ENCODE data around the gene ASTN2. TPM values are rescaled to one million over a fixed set of nuclear protein-coding genes. Genes with fewer than 3 reads are reported as not detected.

The ASTN2 gene
- total RNA-seq, 1 donor from 2014 or later: 15.9 TPM

- DNase-seq (ENCODE audit: extremely low spot score, unreplicated experiment): no peak
- Mint-ChIP-seq H3K4me1 (ENCODE audit: unreplicated experiment) (no peaks in the 10 kb centered on the region), H3K27ac (no peak overlapping the region), H3K4me3 (no peak overlapping the region), H3K36me3 (no peaks in the 10 kb centered on the region), H3K27me3 (no peaks in the 10 kb centered on the region), H3K9me3 (no peaks in the 10 kb centered on the region)
- TF ChIP-seq CTCF (conservative IDR thresholded peaks at IDR 0.05): no peak
Observed at GRCh38 chr9:116821633-116822229, 593.1 kb downstream of the ASTN2 start.

GRCh38 chr9:116819116-116819515 lies 595.7 kb downstream of the ASTN2 start:
- Mint-ChIP-seq H3K4me1 (ENCODE audit: unreplicated experiment) (no peaks in the 10 kb centered on the region), H3K4me3 (no peak overlapping the region), H3K36me3 (no peaks in the 10 kb centered on the region), H3K27me3 (no peaks in the 10 kb centered on the region), H3K27ac (no peak overlapping the region), H3K9me3 (no peaks in the 10 kb centered on the region)
- TF ChIP-seq CTCF (conservative IDR thresholded peaks at IDR 0.05): no peak
- no peak for DNase-seq (ENCODE audit: extremely low spot score, unreplicated experiment)

GRCh38 chr9:116817762-116818161 lies 597.1 kb downstream of the ASTN2 start:
- DNase-seq (ENCODE audit: extremely low spot score, unreplicated experiment): no peak
- no peaks in the 10 kb centered on the region for H3K9me3 Mint-ChIP-seq

GRCh38 chr9:116816484-116816883 lies 598.4 kb downstream of the ASTN2 start:
- H3K4me3 Mint-ChIP-seq: no peak overlapping the region
- H3K27ac Mint-ChIP-seq: no peak overlapping the region
- TF ChIP-seq CTCF (conservative IDR thresholded peaks at IDR 0.05): no peak
- H3K9me3 Mint-ChIP-seq: no peaks in the 10 kb centered on the region
- DNase-seq (ENCODE audit: extremely low spot score, unreplicated experiment): no peak
- H3K36me3 Mint-ChIP-seq: no peaks in the 10 kb centered on the region
- no peaks in the 10 kb centered on the region for H3K27me3 Mint-ChIP-seq
- H3K4me1 Mint-ChIP-seq (ENCODE audit: unreplicated experiment): no peaks in the 10 kb centered on the region

More at GRCh38 chr9:116817762-116818161, 597.1 kb downstream of the ASTN2 start:
- H3K4me3 Mint-ChIP-seq: no peak overlapping the region
- H3K36me3 Mint-ChIP-seq: no peaks in the 10 kb centered on the region
- no peak overlapping the region for H3K27ac Mint-ChIP-seq
- TF ChIP-seq CTCF (conservative IDR thresholded peaks at IDR 0.05): no peak
- no peaks in the 10 kb centered on the region for H3K27me3 Mint-ChIP-seq
- H3K4me1 Mint-ChIP-seq (ENCODE audit: unreplicated experiment): no peaks in the 10 kb centered on the region

- Mint-ChIP-seq H3K36me3 (no peaks in the 10 kb centered on the region), H3K9me3 (no peaks in the 10 kb centered on the region), H3K4me3 (no peak overlapping the region), H3K27me3 (no peaks in the 10 kb centered on the region), H3K4me1 (ENCODE audit: unreplicated experiment) (no peaks in the 10 kb centered on the region), H3K27ac (no peak overlapping the region)
- DNase-seq (ENCODE audit: extremely low spot score, unreplicated experiment): no peak
- TF ChIP-seq CTCF (conservative IDR thresholded peaks at IDR 0.05): no peak
Observed at GRCh38 chr9:116815835-116816234, 599.0 kb downstream of the ASTN2 start.

- DNase-seq (ENCODE audit: extremely low spot score, unreplicated experiment): no peak
- Mint-ChIP-seq H3K4me3 (no peak overlapping the region), H3K27me3 (no peaks in the 10 kb centered on the region), H3K36me3 (no peaks in the 10 kb centered on the region), H3K9me3 (no peaks in the 10 kb centered on the region), H3K4me1 (ENCODE audit: unreplicated experiment) (no peaks in the 10 kb centered on the region), H3K27ac (no peak overlapping the region)
- no peak for TF ChIP-seq CTCF (conservative IDR thresholded peaks at IDR 0.05)
Observed at GRCh38 chr9:116813031-116813300, 601.9 kb downstream of the ASTN2 start.
